ENCODE results near the gene DUSP15.

Gene DUSP15

DNA sequence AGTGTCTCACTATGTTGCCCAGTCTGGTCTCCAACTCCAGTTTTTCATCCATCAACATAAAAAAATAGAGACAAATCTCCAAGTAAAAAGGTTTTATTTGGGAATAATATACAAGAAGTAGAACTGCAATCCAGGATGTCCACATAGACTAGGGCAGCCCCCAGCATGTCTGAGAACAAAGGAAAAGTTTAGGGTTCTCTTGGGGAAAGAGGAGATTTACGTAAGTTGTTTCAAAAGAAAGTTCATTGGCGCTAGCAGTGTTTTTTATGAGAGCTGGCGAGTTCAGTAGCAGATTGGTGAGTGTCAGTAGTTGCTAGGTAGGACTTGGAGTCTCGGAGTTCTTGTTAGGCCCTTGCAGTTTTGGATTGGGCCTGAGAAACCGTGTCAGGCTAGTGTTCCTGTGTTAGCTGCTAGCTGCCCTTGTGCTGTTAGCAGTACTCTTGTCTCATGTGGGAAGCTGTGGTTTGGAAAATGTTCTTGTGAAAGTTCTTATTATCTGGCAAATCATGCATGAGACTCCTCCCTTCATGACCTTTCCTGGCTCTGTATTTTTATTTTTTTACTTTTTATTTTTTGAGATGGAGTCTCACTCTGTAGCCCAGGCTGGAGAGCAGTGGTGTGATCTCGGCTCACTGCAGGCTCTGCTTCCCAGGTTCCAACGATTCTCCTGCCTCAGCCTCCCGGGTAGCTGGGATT lies 24.8 kb upstream of the DUSP15 start:
- no peak for DNase-seq (ENCODE audit: low read depth)

DNA sequence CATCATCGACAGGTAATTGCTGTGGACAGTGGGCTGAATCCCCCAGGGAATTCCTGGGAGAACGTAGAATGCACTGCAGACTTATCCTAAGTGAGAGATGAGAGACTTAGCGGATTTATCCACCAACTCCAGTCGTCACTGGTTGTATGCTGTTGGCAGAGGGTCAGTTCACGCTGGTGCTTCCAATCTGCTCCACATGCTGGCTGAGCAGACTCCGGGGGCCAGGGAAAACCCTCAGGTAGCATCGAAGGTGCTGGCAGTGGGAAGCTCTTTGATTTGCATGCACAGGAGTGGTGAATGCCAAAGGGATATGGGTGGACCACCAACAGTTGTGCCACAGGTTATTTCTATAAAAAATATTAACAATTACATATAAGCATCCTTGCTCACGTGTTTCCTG lies 20.3 kb upstream of the DUSP15 start:
- no peak for DNase-seq (ENCODE audit: low read depth)

DNA sequence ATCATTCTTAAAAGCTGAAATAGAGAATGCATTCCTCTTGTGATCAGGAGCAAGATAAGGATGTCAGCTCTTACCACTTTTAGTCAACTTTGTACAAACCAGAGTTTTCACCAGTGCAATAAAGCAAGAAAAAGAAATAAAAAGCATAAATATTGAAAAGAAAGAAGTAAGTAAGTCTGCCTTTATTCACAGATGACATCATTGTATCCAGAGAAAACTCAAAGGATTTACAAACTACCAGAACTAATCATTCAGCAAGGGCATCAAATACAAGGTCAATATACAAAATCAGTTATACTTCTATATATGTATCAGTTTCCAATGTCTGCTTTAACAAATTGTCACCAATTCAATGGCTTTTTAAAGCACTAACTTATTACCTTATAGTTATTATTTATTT lies 13.5 kb upstream of the DUSP15 start:
- no peak for DNase-seq (ENCODE audit: low read depth)

DNA sequence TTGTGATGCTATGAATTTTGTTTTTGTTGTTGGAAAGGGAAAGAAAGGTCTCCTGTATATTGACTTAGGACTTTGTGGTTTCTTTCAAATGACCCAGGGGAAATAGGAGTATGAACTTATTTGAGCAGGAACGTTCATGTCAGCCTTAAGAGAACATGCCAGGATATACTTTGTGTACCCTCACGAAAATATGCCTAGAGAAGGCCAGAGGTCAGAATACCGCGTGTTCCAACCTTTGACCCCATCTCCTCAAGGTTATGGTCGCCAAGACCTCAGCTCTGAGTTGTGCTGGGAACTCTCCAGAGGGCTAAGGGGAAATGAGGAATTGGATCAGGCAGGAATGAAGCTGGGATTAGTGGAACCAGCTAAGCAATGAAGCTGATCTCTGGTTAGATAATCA lies 11.6 kb upstream of the DUSP15 start:
- no peak for DNase-seq (ENCODE audit: low read depth)

- peak; percentile 78 for DNase-seq (ENCODE audit: low read depth)
Measured at GRCh38 chr20:31879143-31879987, 9.0 kb upstream of the DUSP15 start.

DNA sequence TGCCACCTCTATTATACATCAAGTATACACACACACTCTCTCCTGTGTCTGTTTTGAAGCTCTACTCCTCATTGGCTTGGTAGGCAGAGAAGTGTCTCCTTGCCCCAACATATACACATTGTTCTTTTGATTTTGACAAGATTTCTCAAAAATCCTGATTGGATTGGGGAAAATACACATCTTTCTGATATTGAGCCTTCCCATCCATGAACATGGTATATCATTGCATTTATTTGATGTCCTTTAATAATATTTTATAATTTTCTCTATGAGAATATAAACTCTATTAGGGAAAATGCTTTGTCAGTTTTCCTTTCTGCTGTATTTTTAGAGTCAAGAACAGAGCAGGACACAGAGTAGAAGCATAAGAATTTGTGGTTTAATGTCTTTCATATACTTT lies 7.4 kb upstream of the DUSP15 start:
- DNase-seq (ENCODE audit: low read depth) = no peak

GRCh38 chr20:31875671-31876070 lies 5.3 kb upstream of the DUSP15 start:
- no peak for DNase-seq (ENCODE audit: low read depth)

- no peak for DNase-seq (ENCODE audit: low read depth)
Measured at GRCh38 chr20:31872406-31872805, 2.1 kb upstream of the DUSP15 start.

DNA sequence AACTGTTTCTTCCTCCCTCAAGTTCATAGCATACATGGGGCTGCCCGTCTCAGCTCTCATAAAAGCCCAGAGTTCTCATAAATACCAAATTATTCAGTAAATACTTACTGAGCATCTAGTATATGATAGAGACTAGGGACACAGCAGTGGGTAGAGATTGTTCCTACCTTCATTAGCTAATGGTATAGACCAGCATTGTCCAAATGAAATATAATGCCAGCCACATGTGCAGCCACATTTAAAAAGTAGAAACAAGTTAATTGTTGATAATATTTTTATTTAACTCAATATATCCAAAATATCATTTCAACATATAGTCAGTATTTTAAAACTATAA lies 1.3 kb upstream of the DUSP15 start:
- no peak for DNase-seq (ENCODE audit: low read depth)

DNA sequence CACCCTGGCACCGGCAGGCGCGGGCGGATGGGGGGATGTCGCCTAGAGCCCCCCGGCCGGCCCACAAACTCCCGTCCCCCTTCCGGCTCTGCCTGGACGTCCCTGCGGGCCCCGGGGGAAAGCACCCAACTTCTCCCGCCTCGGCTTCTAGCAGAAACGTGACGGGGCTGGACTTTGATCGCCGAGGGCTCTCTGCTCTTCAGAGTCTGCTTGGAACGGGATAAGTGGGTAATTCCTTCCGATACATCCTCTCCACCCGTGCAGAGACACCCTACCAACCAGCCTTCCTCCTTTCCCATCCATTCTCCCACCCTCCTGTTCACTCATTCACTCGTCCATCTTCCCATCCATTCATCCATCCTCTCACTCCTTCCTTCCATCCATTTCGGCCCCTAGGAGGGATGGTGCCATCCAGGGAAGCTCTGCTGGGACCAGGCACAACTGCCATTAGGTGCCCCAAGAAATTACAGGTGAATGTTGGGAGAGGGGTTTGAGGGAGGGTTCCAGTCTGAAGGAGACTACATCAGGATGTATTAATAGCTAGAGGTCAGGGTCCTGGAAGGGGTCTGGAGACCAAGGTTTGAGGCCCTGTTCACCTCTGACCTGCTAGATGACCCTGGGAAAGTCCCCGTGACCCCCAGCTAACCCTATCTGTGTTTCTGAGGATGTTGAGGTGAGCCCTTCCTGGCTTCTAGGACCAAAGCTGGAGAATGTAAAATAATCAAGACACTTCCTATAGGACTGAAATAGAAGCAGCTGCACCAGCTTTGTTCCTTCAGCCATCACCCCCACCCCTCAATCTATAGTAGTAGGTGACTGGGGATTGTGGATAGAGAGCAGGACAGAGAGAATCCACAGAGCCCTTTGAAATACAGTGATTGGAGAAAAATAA lies 645 bp upstream of the DUSP15 start:
- no peak for DNase-seq (ENCODE audit: low read depth)

DNA sequence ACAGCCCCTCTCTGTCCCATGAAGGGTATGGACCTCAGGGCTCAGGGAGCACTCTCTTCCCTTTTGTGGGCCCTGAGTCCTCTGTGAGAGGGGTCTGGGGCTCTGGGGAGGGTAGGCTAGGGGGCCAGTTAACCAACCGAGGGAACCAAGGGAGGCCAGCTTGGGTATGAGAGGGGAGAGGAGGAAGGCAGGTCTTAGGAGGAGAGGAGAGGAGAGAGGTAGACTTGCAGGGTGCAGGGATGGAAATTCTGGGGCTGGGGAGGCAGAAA lies 720 bp downstream of the DUSP15 start:
- DNase-seq (ENCODE audit: low read depth) = no peak

- no peak for DNase-seq (ENCODE audit: low read depth)
Measured at GRCh38 chr20:31868853-31869672, 1.3 kb downstream of the DUSP15 start.

DNA sequence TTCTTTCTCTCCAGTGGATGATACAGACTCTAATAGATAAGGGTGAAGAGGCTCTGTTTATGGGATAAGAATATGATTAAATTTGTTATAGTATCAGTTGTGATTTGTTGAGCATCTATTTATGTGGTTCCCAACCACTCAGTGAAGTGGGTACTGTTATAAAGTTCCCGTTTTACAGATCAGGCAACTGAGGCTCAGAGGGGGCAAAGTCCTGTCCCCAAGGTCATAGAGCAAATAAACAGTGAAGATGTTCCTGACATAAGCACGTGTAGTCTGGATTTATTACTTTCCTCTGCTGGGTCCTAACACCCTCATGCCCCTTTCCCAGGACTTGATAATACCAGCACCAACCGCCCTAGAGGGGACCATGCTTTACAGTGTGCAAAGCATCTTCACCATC lies 4.1 kb downstream of the DUSP15 start:
- DNase-seq (ENCODE audit: low read depth) = no peak

GRCh38 chr20:31864521-31865400 lies 5.6 kb downstream of the DUSP15 start:
- no peak for DNase-seq (ENCODE audit: low read depth)

DNA sequence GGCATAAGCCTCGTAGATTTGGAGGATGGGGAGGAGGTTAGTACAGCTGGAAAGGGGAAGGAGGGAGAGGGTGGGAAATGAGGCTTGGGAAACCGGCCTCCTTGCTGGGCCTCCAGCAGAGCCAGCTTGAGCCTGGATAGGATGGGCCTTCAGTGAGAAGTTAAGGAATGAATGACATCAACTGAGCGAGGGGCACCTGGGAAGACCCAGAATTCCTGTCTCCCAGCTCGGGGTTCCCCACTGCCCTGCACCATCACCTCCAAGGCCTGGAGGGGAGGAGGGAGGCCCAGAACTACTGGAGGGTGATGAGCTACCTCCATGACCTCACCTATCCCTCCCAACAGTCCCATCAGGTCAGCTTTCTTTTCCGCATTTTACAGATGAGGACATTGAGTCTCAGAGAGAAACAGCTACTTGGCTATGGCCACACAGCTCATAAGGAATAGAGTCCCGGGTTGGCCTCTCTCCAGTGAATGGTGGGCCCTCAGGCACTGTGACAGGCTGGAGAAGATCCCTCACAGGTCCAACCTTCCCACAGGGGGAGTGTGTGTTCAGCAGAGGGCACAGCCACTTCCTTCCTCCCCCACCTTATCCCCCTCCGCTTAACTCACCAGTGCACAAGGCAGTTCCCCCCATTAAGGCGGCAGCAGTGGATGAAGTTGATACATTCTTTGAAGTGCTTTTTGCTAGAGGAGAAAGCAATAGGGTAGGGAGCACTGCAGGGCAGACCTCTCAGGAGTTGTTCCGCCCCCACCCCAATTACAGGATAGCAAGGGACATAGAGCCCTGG lies 6.8 kb downstream of the DUSP15 start:
- DNase-seq (ENCODE audit: low read depth) = no peak

GRCh38 chr20:31862506-31862905 lies 7.8 kb downstream of the DUSP15 start:
- DNase-seq (ENCODE audit: low read depth) = no peak

GRCh38 chr20:31862157-31862470 lies 8.2 kb downstream of the DUSP15 start:
- DNase-seq (ENCODE audit: low read depth) = no peak

- peak; percentile 65 for DNase-seq (ENCODE audit: low read depth)
Measured at GRCh38 chr20:31861385-31862156, 8.8 kb downstream of the DUSP15 start.

DNA sequence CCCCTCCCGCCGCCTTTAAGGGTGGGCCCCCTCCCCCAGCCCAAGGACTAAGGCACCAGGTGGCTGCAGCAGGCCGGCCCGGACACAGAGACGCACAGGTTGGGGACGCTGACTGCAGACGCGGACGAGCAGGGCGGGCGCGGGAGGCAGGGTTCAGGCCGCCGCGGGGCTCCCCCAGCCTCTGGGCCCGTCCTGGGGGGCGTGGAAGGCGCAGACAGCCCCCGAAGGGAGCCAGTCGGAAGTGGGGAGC lies 9.3 kb downstream of the DUSP15 start:
- DNase-seq (ENCODE audit: low read depth) = no peak

Measured in stimulated activated CD8-positive, alpha-beta memory T cell treated with anti-CD3 and anti-CD28 coated beads, Interleukin-4, amount 100 ng/mL, for 24 hours (primary cell).